Chondrocyte (in vitro differentiated cells): ENCODE results near the gene PRKCA. TPM values are rescaled to one million over a fixed set of nuclear protein-coding genes. Genes with fewer than 3 reads are reported as not detected.

Experiments used
- DNase-seq: peaks from one replicate; pipeline ENCODE4 v3.0.0; 2021; ENCODE audit warnings: mixed read lengths, low spot score
- H3K27ac Mint-ChIP-seq: one replicate; pipeline ENCODE4 v1.8.0; 2021; ENCODE audit warnings: mild to moderate bottlenecking, moderate library complexity, mixed read lengths; ENCODE audit not compliant: unreplicated experiment
- H3K27me3 Mint-ChIP-seq: 2 replicates; pipeline ENCODE4 v1.8.0; 2021; ENCODE audit warnings: low read depth, mixed read lengths
- H3K36me3 Mint-ChIP-seq: 2 replicates; pipeline ENCODE4 v1.8.0; 2021; ENCODE audit warnings: low read depth, mixed read lengths
- H3K4me1 Mint-ChIP-seq: 2 replicates; pipeline ENCODE4 v1.8.0; 2021; ENCODE audit warnings: low read depth, mild to moderate bottlenecking, mixed read lengths
- H3K4me3 Mint-ChIP-seq: one replicate; pipeline ENCODE4 v1.8.0; 2021; ENCODE audit warnings: mild to moderate bottlenecking, moderate library complexity, mixed read lengths; ENCODE audit not compliant: unreplicated experiment
- H3K9me3 Mint-ChIP-seq: 2 replicates; pipeline ENCODE4 v1.8.0; 2021; ENCODE audit warnings: low read depth, mixed read lengths
- CTCF ChIP-seq: fragments of 200-600 bp; sonication (generic); IDR thresholded peaks from 2 replicates; pipeline ENCODE4 v1.5.0; 2021; ENCODE audit warnings: antibody characterized with exemption, mild to moderate bottlenecking, moderate library complexity
- total RNA-seq: library from RNA; stranded (reverse); gene quantifications from 3 replicates; pipeline ENCODE4 v1.2.1, GENCODE V29; 2021

Gene PRKCA
- total RNA-seq, 1 donor from 2014 or later = 51.5 TPM

- no peak for TF ChIP-seq CTCF
- Mint-ChIP-seq H3K4me1 (peaks cover 55% of the 10 kb centered on the region), H3K27me3 (no peaks in the 10 kb centered on the region), H3K9me3 (no peaks in the 10 kb centered on the region), H3K36me3 (no peaks in the 10 kb centered on the region), H3K27ac (peak overlapping the region; percentile 1), H3K4me3 (no peak overlapping the region)
- DNase-seq = no peak
Observed at GRCh38 chr17:66511135-66511534, 208.7 kb downstream of the PRKCA start.

GRCh38 chr17:66514227-66514806 lies 211.9 kb downstream of the PRKCA start:
- DNase-seq = no peak
- H3K36me3 Mint-ChIP-seq = no peaks in the 10 kb centered on the region
- no peak overlapping the region for H3K27ac Mint-ChIP-seq
- no peak for TF ChIP-seq CTCF
- no peaks in the 10 kb centered on the region for H3K27me3 Mint-ChIP-seq
- peaks cover 2% of the 10 kb centered on the region for H3K9me3 Mint-ChIP-seq
- no peak overlapping the region for H3K4me3 Mint-ChIP-seq
- H3K4me1 Mint-ChIP-seq = peaks cover 36% of the 10 kb centered on the region

- Mint-ChIP-seq H3K4me3 (no peak overlapping the region), H3K27ac (no peak overlapping the region), H3K9me3 (peaks cover 2% of the 10 kb centered on the region), H3K4me1 (peaks cover 24% of the 10 kb centered on the region), H3K36me3 (no peaks in the 10 kb centered on the region), H3K27me3 (no peaks in the 10 kb centered on the region)
- no peak for TF ChIP-seq CTCF
- no peak for DNase-seq
Observed at GRCh38 chr17:66515974-66516373, 213.6 kb downstream of the PRKCA start.

- no peak for DNase-seq
- H3K4me3 Mint-ChIP-seq = no peak overlapping the region
- peaks cover 2% of the 10 kb centered on the region for H3K9me3 Mint-ChIP-seq
- H3K27me3 Mint-ChIP-seq = no peaks in the 10 kb centered on the region
- TF ChIP-seq CTCF = no peak
- H3K36me3 Mint-ChIP-seq = no peaks in the 10 kb centered on the region
- H3K4me1 Mint-ChIP-seq = peaks cover 27% of the 10 kb centered on the region
- no peak overlapping the region for H3K27ac Mint-ChIP-seq
Observed at GRCh38 chr17:66517336-66518009, 215.1 kb downstream of the PRKCA start.

GRCh38 chr17:66518108-66518507 lies 215.7 kb downstream of the PRKCA start:
- Mint-ChIP-seq H3K27ac (no peak overlapping the region), H3K9me3 (peaks cover 2% of the 10 kb centered on the region), H3K36me3 (no peaks in the 10 kb centered on the region), H3K27me3 (no peaks in the 10 kb centered on the region), H3K4me1 (peaks cover 33% of the 10 kb centered on the region), H3K4me3 (no peak overlapping the region)
- DNase-seq = no peak
- TF ChIP-seq CTCF = no peak
